ENCODE results near the gene C9orf72. TPM values are rescaled to one million over a fixed set of nuclear protein-coding genes. Genes with fewer than 3 reads are reported as not detected.

C9orf72 gene
- total RNA-seq, 1 donor from 2014 or later: 19.2 TPM

Other genes with a start within 250 kb of the C9orf72 start
- gene IFNK, start 49.2 kb downstream of the C9orf72 start, total RNA-seq: not detected
- gene MOB3B, start 43.7 kb downstream of the C9orf72 start, total RNA-seq: 1.7 TPM

All from left ventricle myocardium superior (tissue), 1 donor.